SW 1271 (cell line): Measurements from ENCODE around the gene CEBPA.

ENCODE experiments used
- DNase-seq, 2 experiments: peaks; one replicate each; lab custom pipeline; 2025; lab: John Stamatoyannopoulos, UW

Gene CEBPA

GRCh38 chr19:33271246-33272021, 30.9 kb downstream of the CEBPA start:
- DNase-seq = no peak

- no peak for DNase-seq
Measured at GRCh38 chr19:33270769-33271168, 31.6 kb downstream of the CEBPA start.

GRCh38 chr19:33269016-33269415, 33.3 kb downstream of the CEBPA start:
- no peak for DNase-seq

- no peak for DNase-seq
Measured at GRCh38 chr19:33268162-33268991, 34.0 kb downstream of the CEBPA start.

- no peak for DNase-seq
Measured at GRCh38 chr19:33267706-33268105, 34.6 kb downstream of the CEBPA start.

- no peak for DNase-seq
Measured at GRCh38 chr19:33266974-33267484, 35.3 kb downstream of the CEBPA start.

- DNase-seq = no peak
Measured at GRCh38 chr19:33264881-33265445, 37.4 kb downstream of the CEBPA start.

- no peak for DNase-seq
Measured at GRCh38 chr19:33263325-33264023, 38.9 kb downstream of the CEBPA start.

- DNase-seq = no peak
Measured at GRCh38 chr19:33261511-33262189, 40.7 kb downstream of the CEBPA start.

GRCh38 chr19:33260628-33261418, 41.5 kb downstream of the CEBPA start:
- DNase-seq = no peak

GRCh38 chr19:33259539-33259938, 42.8 kb downstream of the CEBPA start:
- no peak for DNase-seq

- DNase-seq = no peak
Measured at GRCh38 chr19:33257828-33258227, 44.5 kb downstream of the CEBPA start.

- no peak for DNase-seq
Measured at GRCh38 chr19:33256261-33256660, 46.1 kb downstream of the CEBPA start.

GRCh38 chr19:33255781-33256180, 46.6 kb downstream of the CEBPA start:
- DNase-seq = no peak

- no peak for DNase-seq
Measured at GRCh38 chr19:33254245-33254824, 48.0 kb downstream of the CEBPA start.

- DNase-seq = no peak
Measured at GRCh38 chr19:33252971-33253370, 49.4 kb downstream of the CEBPA start.

- DNase-seq = no peak
Measured at GRCh38 chr19:33252418-33252962, 49.8 kb downstream of the CEBPA start.

GRCh38 chr19:33251526-33252090, 50.7 kb downstream of the CEBPA start:
- DNase-seq = no peak

GRCh38 chr19:33251076-33251475, 51.3 kb downstream of the CEBPA start:
- no peak for DNase-seq

- DNase-seq = no peak
Measured at GRCh38 chr19:33250500-33250899, 51.8 kb downstream of the CEBPA start.
